Endodermal cell (in vitro differentiated cells): ENCODE data around the gene CRABP2. TPM values are rescaled to one million over a fixed set of nuclear protein-coding genes. Genes with fewer than 3 reads are reported as not detected.

Experiments
- DNase-seq: peaks from one replicate; pipeline ENCODE4 v3.0.0-alpha.2; 2017
- H3K27ac ChIP-seq: 2 replicates; pipeline ENCODE4 v1.5.1; 2013; ENCODE audit warnings: mild to moderate bottlenecking, low read depth, low read length, moderate library complexity
- H3K27me3 ChIP-seq: 2 replicates; pipeline ENCODE4 v1.6.1; 2013; ENCODE audit warnings: mild to moderate bottlenecking, low read length, moderate library complexity; ENCODE audit not compliant: insufficient read depth, control insufficient read depth, poor library complexity, severe bottlenecking
- H3K36me3 ChIP-seq: 2 replicates; pipeline ENCODE4 v1.7.0; 2013; ENCODE audit warnings: mild to moderate bottlenecking, low read length, moderate library complexity; ENCODE audit not compliant: control insufficient read depth, insufficient read depth
- H3K4me1 ChIP-seq: one replicate; pipeline ENCODE4 v1.7.0; 2013; ENCODE audit warnings: low read length; ENCODE audit not compliant: control insufficient read depth, insufficient read depth
- H3K4me3 ChIP-seq: 2 replicates; pipeline ENCODE4 v1.5.1; 2013; ENCODE audit warnings: mild to moderate bottlenecking, low read length, moderate library complexity
- H3K9ac ChIP-seq: 2 replicates; pipeline ENCODE4 v1.6.1; 2013; ENCODE audit warnings: mild to moderate bottlenecking, low read length, moderate library complexity; ENCODE audit not compliant: poor library complexity, severe bottlenecking; ENCODE audit errors: extremely low read depth
- H3K9me3 ChIP-seq: 2 replicates; pipeline ENCODE4 v1.6.1; 2013; ENCODE audit warnings: mild to moderate bottlenecking, low read length, moderate library complexity; ENCODE audit not compliant: control insufficient read depth
- H3K27ac Mint-ChIP-seq: 2 replicates; pipeline ENCODE4 v1.8.0; 2020; ENCODE audit warnings: mixed read lengths
- H3K27me3 Mint-ChIP-seq: 2 replicates; pipeline ENCODE4 v1.8.0; 2021; ENCODE audit warnings: mild to moderate bottlenecking, mixed read lengths; ENCODE audit not compliant: insufficient read depth
- H3K36me3 Mint-ChIP-seq: 2 replicates; pipeline ENCODE4 v1.8.0; 2020; ENCODE audit warnings: low read depth, mixed read lengths
- H3K4me1 Mint-ChIP-seq: 2 replicates; pipeline ENCODE4 v1.8.0; 2020; ENCODE audit warnings: mixed read lengths
- H3K4me3 Mint-ChIP-seq: 2 replicates; pipeline ENCODE4 v1.8.0; 2020; ENCODE audit warnings: mild to moderate bottlenecking, moderate library complexity, mixed read lengths
- H3K9me3 Mint-ChIP-seq: 2 replicates; pipeline ENCODE4 v1.8.0; 2020; ENCODE audit warnings: mild to moderate bottlenecking, mixed read lengths
- WGBS, 2 experiments: methylation state at CpG; one replicate each; pipeline versions ENCODE4 v1.1.5 to v1.1.7; 2013; ENCODE audit warnings: missing lambda C conversion rate in 2 of 2, mixed read lengths in 1 of 2; ENCODE audit not compliant: insufficient coverage in 1 of 2, insufficient read length in 1 of 2; 5-methylcytosine and 5-hydroxymethylcytosine counted together
- total RNA-seq, 2 donors: library from RNA; stranded (reverse); fragmentation: NEBNext Ultra II Directional in 1 of 2; extraction: Animal tissue kit (Norgen Biotek cat#: 25700) in 1 of 2; gene quantifications; 2 replicates in 1 of 2; 3 replicates in 1 of 2; pipeline ENCODE4 v1.2.1, GENCODE V29; 2021
- TF ChIP-seq, protein P1 (sequence below): fragments of 200-600 bp; sonication (generic); conservative IDR thresholded peaks from 2 replicates; pipeline ENCODE4 v1.5.0; 2021; ENCODE audit warnings: antibody characterized with exemption, mild to moderate bottlenecking

Gene CRABP2
- total RNA-seq, 2 donors from 2014 or later: 243 to 780 TPM

DNA sequence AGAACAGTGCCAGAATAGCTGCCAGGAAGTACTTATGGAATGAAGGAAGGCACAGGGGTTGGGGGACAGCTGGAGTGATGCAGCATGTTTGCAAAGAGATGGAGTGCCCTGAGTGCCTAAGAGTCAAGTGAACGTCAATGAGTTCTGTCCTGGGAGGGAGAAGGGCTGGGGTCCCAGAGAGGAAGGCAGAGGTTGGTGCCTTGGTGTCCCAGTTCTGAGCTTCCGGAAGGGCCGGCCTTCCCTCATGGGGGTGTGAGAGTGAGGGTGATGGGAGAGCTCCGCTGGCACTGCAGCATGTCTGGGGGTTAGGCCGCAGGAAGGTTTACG, 45.8 kb downstream of the CRABP2 start:
- H3K36me3 Mint-ChIP-seq: no peaks in the 10 kb centered on the region
- 36 to 43% methylated on average over 1 to 6 of the region's 6 CpGs for WGBS, 2 experiments
- Histone ChIP-seq H3K27me3 (peaks cover 51% of the 10 kb centered on the region), H3K36me3 (no peaks in the 10 kb centered on the region), H3K27ac (no peak overlapping the region), H3K9me3 (no peaks in the 10 kb centered on the region), H3K4me1 (peaks cover 19% of the 10 kb centered on the region), H3K4me3 (no peak overlapping the region), H3K9ac (no peak overlapping the region)
- H3K4me3 Mint-ChIP-seq: no peak overlapping the region
- H3K9me3 Mint-ChIP-seq: no peaks in the 10 kb centered on the region
- peaks cover 51% of the 10 kb centered on the region for H3K27me3 Mint-ChIP-seq
- peaks cover 54% of the 10 kb centered on the region for H3K4me1 Mint-ChIP-seq
- peak overlapping the region; percentile 16 for H3K27ac Mint-ChIP-seq
- TF ChIP-seq, protein P1, sequence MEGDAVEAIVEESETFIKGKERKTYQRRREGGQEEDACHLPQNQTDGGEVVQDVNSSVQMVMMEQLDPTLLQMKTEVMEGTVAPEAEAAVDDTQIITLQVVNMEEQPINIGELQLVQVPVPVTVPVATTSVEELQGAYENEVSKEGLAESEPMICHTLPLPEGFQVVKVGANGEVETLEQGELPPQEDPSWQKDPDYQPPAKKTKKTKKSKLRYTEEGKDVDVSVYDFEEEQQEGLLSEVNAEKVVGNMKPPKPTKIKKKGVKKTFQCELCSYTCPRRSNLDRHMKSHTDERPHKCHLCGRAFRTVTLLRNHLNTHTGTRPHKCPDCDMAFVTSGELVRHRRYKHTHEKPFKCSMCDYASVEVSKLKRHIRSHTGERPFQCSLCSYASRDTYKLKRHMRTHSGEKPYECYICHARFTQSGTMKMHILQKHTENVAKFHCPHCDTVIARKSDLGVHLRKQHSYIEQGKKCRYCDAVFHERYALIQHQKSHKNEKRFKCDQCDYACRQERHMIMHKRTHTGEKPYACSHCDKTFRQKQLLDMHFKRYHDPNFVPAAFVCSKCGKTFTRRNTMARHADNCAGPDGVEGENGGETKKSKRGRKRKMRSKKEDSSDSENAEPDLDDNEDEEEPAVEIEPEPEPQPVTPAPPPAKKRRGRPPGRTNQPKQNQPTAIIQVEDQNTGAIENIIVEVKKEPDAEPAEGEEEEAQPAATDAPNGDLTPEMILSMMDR: no peak
- DNase-seq: no peak

DNA sequence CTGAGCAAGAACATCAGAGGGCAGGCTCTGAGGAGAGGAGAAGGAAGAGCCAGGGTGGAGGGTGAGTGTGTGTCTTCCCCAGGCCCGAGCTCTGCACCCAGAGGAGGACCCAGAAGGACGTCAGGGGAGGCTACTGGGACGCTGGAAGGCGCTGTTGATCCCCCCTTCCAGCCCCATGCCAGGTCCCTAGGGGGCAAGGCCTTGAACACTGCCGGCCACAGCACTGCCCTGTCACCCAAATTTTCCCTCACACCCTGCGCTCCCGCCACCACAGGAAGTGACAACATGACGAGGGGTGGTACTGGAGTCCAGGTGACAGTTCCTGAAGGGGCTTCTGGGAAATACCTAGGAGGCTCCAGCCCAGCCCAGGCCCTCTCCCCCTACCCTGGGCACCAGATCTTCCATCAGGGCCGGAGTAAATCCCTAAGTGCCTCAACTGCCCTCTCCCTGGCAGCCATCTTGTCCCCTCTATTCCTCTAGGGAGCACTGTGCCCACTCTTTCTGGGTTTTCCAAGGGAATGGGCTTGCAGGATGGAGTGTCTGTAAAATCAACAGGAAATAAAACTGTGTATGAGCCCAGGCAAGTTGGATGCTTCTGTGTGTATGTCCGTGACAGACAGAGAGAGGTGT, 46.3 kb downstream of the CRABP2 start:
- Histone ChIP-seq H3K36me3 (no peaks in the 10 kb centered on the region), H3K4me1 (peaks cover 16% of the 10 kb centered on the region), H3K27ac (no peak overlapping the region), H3K4me3 (no peak overlapping the region), H3K27me3 (peaks cover 56% of the 10 kb centered on the region), H3K9me3 (no peaks in the 10 kb centered on the region), H3K9ac (no peak overlapping the region)
- H3K36me3 Mint-ChIP-seq: no peaks in the 10 kb centered on the region
- no peaks in the 10 kb centered on the region for H3K9me3 Mint-ChIP-seq
- H3K27me3 Mint-ChIP-seq: peaks cover 57% of the 10 kb centered on the region
- no peak overlapping the region for H3K4me3 Mint-ChIP-seq
- H3K27ac Mint-ChIP-seq: peak overlapping the region; percentile 52
- TF ChIP-seq, protein P1: no peak
- 84 to 87% methylated on average over 4 to 10 of the region's 10 CpGs for WGBS, 2 experiments
- H3K4me1 Mint-ChIP-seq: peaks cover 48% of the 10 kb centered on the region
- peak; percentile 57 for DNase-seq

DNA sequence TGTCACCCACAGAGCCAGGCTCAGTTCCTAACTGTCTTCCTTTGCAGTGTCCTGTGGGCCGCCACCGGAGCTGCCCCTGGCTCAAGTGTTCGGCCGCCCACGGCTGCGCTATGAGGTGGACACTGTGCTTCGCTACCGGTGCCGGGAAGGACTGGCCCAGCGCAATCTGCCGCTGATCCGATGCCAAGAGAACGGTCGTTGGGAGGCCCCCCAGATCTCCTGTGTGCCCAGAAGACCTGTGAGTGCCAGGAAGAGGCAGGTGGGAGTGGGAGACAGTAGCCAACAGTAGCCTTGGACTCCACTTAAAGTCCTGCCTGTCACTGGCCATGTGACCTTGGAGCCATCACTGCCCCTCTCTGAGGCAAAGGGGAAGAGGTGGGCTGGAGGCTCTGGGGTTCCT, 46.9 kb downstream of the CRABP2 start:
- Mint-ChIP-seq H3K4me3 (no peak overlapping the region), H3K27me3 (peaks cover 63% of the 10 kb centered on the region), H3K4me1 (peaks cover 42% of the 10 kb centered on the region), H3K9me3 (no peaks in the 10 kb centered on the region), H3K36me3 (no peaks in the 10 kb centered on the region), H3K27ac (peak overlapping the region; percentile 52)
- H3K27ac ChIP-seq: no peak overlapping the region
- no peak overlapping the region for H3K9ac ChIP-seq
- no peaks in the 10 kb centered on the region for H3K9me3 ChIP-seq
- H3K36me3 ChIP-seq: no peaks in the 10 kb centered on the region
- H3K27me3 ChIP-seq: peaks cover 62% of the 10 kb centered on the region
- H3K4me1 ChIP-seq: peaks cover 14% of the 10 kb centered on the region
- no peak overlapping the region for H3K4me3 ChIP-seq
- DNase-seq: peak; percentile 48
- TF ChIP-seq, protein P1: no peak
- 92 to 96% methylated on average over 14 of the region's 14 CpGs for WGBS, 2 experiments
